Osteoblast (primary cell): ENCODE results near the gene LRP6. TPM values are rescaled to one million over a fixed set of nuclear protein-coding genes. Genes with fewer than 3 reads are reported as not detected.

Experiments used
- DNase-seq: peaks from one replicate; pipeline ENCODE4 v3.0.0; 2011; ENCODE audit warnings: low spot score, mixed read lengths; ENCODE audit not compliant: insufficient read length; ENCODE audit errors: missing footprints
- H2AFZ ChIP-seq: 2 replicates; pipeline ENCODE4 v1.6.0; 2011; ENCODE audit warnings: mild to moderate bottlenecking, low read length
- H3K27ac ChIP-seq: 2 replicates; pipeline ENCODE4 v1.5.1; 2011; ENCODE audit warnings: mild to moderate bottlenecking, low read depth, low read length, moderate library complexity
- H3K27me3 ChIP-seq: 2 replicates; pipeline ENCODE4 v1.6.0; 2012; ENCODE audit warnings: mild to moderate bottlenecking, control low read depth, inconsistent platforms, low read length, moderate library complexity; ENCODE audit not compliant: insufficient read depth
- H3K36me3 ChIP-seq: 2 replicates; pipeline ENCODE4 v1.5.1; 2011; ENCODE audit warnings: mild to moderate bottlenecking, low read length, control low read depth, moderate library complexity; ENCODE audit not compliant: insufficient read depth
- H3K4me1 ChIP-seq: 2 replicates; pipeline ENCODE4 v1.5.1; 2011; ENCODE audit warnings: mild to moderate bottlenecking, low read length, control low read depth, moderate library complexity; ENCODE audit not compliant: insufficient read depth
- H3K4me2 ChIP-seq: 2 replicates; pipeline ENCODE4 v1.6.0; 2011; ENCODE audit warnings: mild to moderate bottlenecking, low read length; ENCODE audit not compliant: insufficient read depth
- H3K4me3 ChIP-seq: fragments of 200-600 bp; sonication (generic); 3 replicates; pipeline ENCODE4 v1.5.1; 2012; ENCODE audit warnings: mild to moderate bottlenecking, low read length, inconsistent platforms; ENCODE audit not compliant: insufficient read depth
- H3K79me2 ChIP-seq: 2 replicates; pipeline ENCODE4 v1.6.0; 2012; ENCODE audit warnings: mild to moderate bottlenecking, low read length, control low read depth, inconsistent platforms; ENCODE audit not compliant: insufficient read depth
- H3K9me3 ChIP-seq: 2 replicates; pipeline ENCODE4 v1.5.1; 2011; ENCODE audit warnings: low read depth, low read length, control low read depth
- H4K20me1 ChIP-seq: 2 replicates; pipeline ENCODE4 v1.6.0; 2012; ENCODE audit warnings: mild to moderate bottlenecking, low read length, control low read depth; ENCODE audit not compliant: insufficient read depth
- total RNA-seq: library from RNA; depleted of rRNA; stranded (reverse); fragments of >200 nt; gene quantifications from 2 replicates; pipeline ENCODE4 v1.2.3, GENCODE V29; 2012
- TF ChIP-seq, protein P1 (sequence below): IDR thresholded peaks from 2 replicates; pipeline ENCODE4 v1.5.1; 2011; ENCODE audit warnings: mild to moderate bottlenecking, low read depth, low read length, moderate library complexity; ENCODE audit errors: extremely low read depth

The LRP6 gene
- total RNA-seq, 1 donor: 46.7 TPM

DNA sequence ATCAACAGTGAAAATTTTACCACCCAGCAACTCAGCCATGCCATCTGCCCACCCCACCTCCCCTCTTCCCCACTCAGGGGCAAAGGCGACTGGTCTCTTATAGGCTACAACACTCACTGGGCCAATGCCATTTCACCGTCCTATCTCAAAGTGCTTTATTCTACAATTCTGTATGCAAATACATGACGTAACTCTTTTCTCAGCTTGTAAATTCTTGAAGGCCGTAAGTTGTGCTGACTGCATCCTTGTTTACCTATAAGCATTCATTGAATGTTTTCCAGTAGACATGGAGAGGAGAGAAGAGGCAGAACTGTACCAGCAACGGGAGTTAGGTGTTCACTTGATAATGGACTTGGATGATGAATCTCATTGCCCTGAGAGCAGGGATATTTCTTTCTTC, 180.5 kb downstream of the LRP6 start:
- no peak overlapping the region for H3K27ac ChIP-seq
- DNase-seq: no peak
- peaks cover 5% of the 10 kb centered on the region for H3K27me3 ChIP-seq
- H3K4me1 ChIP-seq: peaks cover 12% of the 10 kb centered on the region
- H3K4me3 ChIP-seq: no peak overlapping the region
- TF ChIP-seq, protein P1, sequence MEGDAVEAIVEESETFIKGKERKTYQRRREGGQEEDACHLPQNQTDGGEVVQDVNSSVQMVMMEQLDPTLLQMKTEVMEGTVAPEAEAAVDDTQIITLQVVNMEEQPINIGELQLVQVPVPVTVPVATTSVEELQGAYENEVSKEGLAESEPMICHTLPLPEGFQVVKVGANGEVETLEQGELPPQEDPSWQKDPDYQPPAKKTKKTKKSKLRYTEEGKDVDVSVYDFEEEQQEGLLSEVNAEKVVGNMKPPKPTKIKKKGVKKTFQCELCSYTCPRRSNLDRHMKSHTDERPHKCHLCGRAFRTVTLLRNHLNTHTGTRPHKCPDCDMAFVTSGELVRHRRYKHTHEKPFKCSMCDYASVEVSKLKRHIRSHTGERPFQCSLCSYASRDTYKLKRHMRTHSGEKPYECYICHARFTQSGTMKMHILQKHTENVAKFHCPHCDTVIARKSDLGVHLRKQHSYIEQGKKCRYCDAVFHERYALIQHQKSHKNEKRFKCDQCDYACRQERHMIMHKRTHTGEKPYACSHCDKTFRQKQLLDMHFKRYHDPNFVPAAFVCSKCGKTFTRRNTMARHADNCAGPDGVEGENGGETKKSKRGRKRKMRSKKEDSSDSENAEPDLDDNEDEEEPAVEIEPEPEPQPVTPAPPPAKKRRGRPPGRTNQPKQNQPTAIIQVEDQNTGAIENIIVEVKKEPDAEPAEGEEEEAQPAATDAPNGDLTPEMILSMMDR: no peak
- no peak overlapping the region for H3K4me2 ChIP-seq
- H3K79me2 ChIP-seq: no peaks in the 10 kb centered on the region
- no peaks in the 10 kb centered on the region for H3K9me3 ChIP-seq
- H2AFZ ChIP-seq: no peak overlapping the region
- no peaks in the 10 kb centered on the region for H4K20me1 ChIP-seq
- H3K36me3 ChIP-seq: no peaks in the 10 kb centered on the region

DNA sequence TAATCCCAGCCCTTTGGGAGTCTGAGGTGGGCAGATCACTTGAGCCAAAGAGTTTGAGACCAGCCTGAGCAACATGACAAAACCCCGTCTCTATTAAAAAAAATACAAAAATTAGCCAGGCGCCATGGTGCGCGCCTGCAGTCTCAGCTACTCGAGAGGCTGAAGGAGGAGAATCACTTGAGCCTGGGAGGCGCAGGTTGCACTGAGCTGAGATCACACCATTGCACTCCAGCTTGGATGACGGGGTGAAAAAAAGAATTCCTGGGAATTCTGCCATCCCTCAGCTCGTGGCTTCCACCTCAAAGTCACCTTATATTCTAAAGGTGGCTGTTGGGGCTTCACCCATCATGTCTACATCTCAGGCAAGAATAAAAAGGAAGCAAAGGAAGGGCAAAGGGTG, 183.2 kb downstream of the LRP6 start:
- H3K36me3 ChIP-seq: no peaks in the 10 kb centered on the region
- TF ChIP-seq, protein P1: no peak
- peaks cover 5% of the 10 kb centered on the region for H3K27me3 ChIP-seq
- no peak for DNase-seq
- H3K9me3 ChIP-seq: no peaks in the 10 kb centered on the region
- no peak overlapping the region for H3K4me3 ChIP-seq
- H2AFZ ChIP-seq: no peak overlapping the region
- H3K4me1 ChIP-seq: peaks cover 11% of the 10 kb centered on the region
- H3K79me2 ChIP-seq: no peaks in the 10 kb centered on the region
- H4K20me1 ChIP-seq: no peaks in the 10 kb centered on the region
- no peak overlapping the region for H3K4me2 ChIP-seq
- H3K27ac ChIP-seq: no peak overlapping the region

DNA sequence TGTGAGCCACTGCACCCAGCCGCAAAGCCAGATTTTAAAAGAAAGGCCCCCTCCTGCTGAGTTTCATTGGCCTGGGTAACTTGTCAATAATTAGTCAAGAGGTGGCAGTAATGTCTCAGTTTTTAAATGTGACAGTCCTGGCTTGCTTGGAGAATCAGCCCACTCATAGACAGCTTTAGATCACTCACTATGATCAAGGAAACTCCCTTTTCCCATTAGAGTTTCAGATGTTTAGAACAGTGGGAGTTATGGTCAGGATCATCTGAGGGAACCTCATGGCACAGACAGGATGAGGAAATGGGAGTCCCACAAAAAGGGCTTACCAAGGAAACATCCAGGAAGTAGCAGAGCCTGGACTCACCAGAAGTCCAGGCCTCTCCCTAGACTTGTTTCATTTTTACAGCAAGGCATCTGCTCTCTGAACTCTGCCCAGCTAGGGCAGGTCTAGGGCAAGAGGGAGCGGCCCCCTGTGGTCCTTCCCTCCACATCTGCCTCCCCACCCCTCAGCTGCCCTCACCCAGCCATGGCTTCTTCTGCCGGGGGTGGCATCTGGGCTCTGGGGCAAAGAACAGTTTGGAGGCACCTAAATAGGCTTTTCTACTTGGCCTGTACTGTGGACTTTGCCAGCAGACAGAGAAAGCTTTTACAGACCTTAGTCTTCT, 184.9 kb downstream of the LRP6 start:
- DNase-seq: peak; percentile 83
- Histone ChIP-seq H2AFZ (peak overlapping the region; percentile 91), H3K27ac (no peak overlapping the region), H3K79me2 (no peaks in the 10 kb centered on the region), H4K20me1 (no peaks in the 10 kb centered on the region), H3K27me3 (peaks cover 2% of the 10 kb centered on the region), H3K9me3 (no peaks in the 10 kb centered on the region), H3K4me1 (peaks cover 8% of the 10 kb centered on the region), H3K4me3 (no peak overlapping the region), H3K4me2 (peak overlapping the region; percentile 31), H3K36me3 (no peaks in the 10 kb centered on the region)
- TF ChIP-seq, protein P1: peak; percentile 36

DNA sequence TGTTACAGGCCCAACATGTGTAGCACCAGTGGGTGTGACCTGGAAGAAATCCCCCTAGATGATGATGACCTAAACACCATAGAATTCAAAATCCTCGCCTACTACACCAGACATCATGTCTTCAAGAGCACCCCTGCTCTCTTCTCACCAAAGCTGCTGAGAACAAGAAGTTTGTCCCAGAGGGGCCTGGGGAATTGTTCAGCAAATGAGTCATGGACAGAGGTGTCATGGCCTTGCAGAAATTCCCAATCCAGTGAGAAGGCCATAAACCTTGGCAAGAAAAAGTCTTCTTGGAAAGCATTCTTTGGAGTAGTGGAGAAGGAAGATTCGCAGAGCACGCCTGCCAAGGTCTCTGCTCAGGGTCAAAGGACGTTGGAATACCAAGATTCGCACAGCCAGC, 187.6 kb downstream of the LRP6 start:
- H3K9me3 ChIP-seq: no peaks in the 10 kb centered on the region
- no peak overlapping the region for H2AFZ ChIP-seq
- H4K20me1 ChIP-seq: no peaks in the 10 kb centered on the region
- no peak overlapping the region for H3K4me2 ChIP-seq
- no peak overlapping the region for H3K27ac ChIP-seq
- TF ChIP-seq, protein P1: no peak
- peaks cover 8% of the 10 kb centered on the region for H3K4me1 ChIP-seq
- no peaks in the 10 kb centered on the region for H3K36me3 ChIP-seq
- DNase-seq: peak; percentile 66
- H3K27me3 ChIP-seq: no peaks in the 10 kb centered on the region
- no peaks in the 10 kb centered on the region for H3K79me2 ChIP-seq
- no peak overlapping the region for H3K4me3 ChIP-seq
